Measurements from ENCODE around the gene MAPKAPK2. TPM values are rescaled to one million over a fixed set of nuclear protein-coding genes. Genes with fewer than 3 reads are reported as not detected.
"Not testable (repeated sequence)": the region's sequence is repeated elsewhere in the genome, so short reads cannot be mapped to it uniquely, and the experiment has no call there.

The MAPKAPK2 gene
- 71.1 TPM for polyA plus RNA-seq (ENCODE audit: insufficient read length)
- long read RNA-seq, donor 1, transcript MAPKAPK2-202 (10 exons, 2,961 nt), result major isoform, 21 of 99 reads
- long read RNA-seq, donor 1, partial matches to known transcripts, result 76 of 99 reads
- long read RNA-seq, donor 1, other reads (novel, unspliced or antisense), result 0 of 99 reads
- long read RNA-seq, donor 2, transcript MAPKAPK2-202 (10 exons, 2,961 nt), result major isoform, 13 of 42 reads
- long read RNA-seq, donor 2, partial matches to known transcripts, result 28 of 42 reads
- long read RNA-seq, donor 2, other reads (novel, unspliced or antisense), result 0 of 42 reads
- long read RNA-seq, donor 3, transcript MAPKAPK2-202 (10 exons, 2,961 nt), result major isoform, 10 of 10 reads
- long read RNA-seq, donor 3, partial matches to known transcripts, result 0 of 10 reads
- long read RNA-seq, donor 3, other reads (novel, unspliced or antisense), result 0 of 10 reads
- long read RNA-seq, donor 4, partial matches to known transcripts, result 5 of 6 reads
- long read RNA-seq, donor 4, other reads (novel, unspliced or antisense), result 0 of 6 reads
- long read RNA-seq, donor 5, transcript MAPKAPK2-202 (10 exons, 2,961 nt), result major isoform, 13 of 14 reads
- long read RNA-seq, donor 5, partial matches to known transcripts, result 0 of 14 reads
- long read RNA-seq, donor 5, other reads (novel, unspliced or antisense), result 0 of 14 reads
- long read RNA-seq, donor 6, transcript MAPKAPK2-202 (10 exons, 2,961 nt), result major isoform, 18 of 24 reads
- long read RNA-seq, donor 6, partial matches to known transcripts, result 6 of 24 reads
- long read RNA-seq, donor 6, other reads (novel, unspliced or antisense), result 0 of 24 reads
- long read RNA-seq, donor 7, transcript MAPKAPK2-202 (10 exons, 2,961 nt), result major isoform, 17 of 23 reads
- long read RNA-seq, donor 7, partial matches to known transcripts, result 5 of 23 reads
- long read RNA-seq, donor 7, other reads (novel, unspliced or antisense), result 0 of 23 reads
- long read RNA-seq, donor 8, transcript MAPKAPK2-202 (10 exons, 2,961 nt), result major isoform, 10 of 10 reads
- long read RNA-seq, donor 8, partial matches to known transcripts, result 0 of 10 reads
- long read RNA-seq, donor 8, other reads (novel, unspliced or antisense), result 0 of 10 reads

GRCh38 chr1:206684478-206685333 is at the start of gene MAPKAPK2:
Gene MAPKAPK2, plus strand, starts transcription at chr1:206684905. Its CDS starts 325 bp downstream, at chr1:206685230.
- peak; percentile 67 for DNase-seq

- peak; percentile 87 for DNase-seq
Measured at GRCh38 chr1:206635080-206635977, 49.4 kb upstream of the MAPKAPK2 start, which contains the start of gene DYRK3. Gene DYRK3, plus strand, starts transcription at chr1:206635536. Its CDS starts 168 bp downstream, at chr1:206635704.

GRCh38 chr1:206635978-206636345 is 48.7 kb upstream of the MAPKAPK2 start:
- no peak for DNase-seq

- no peak for DNase-seq
Measured at GRCh38 chr1:206636671-206637070, 48.0 kb upstream of the MAPKAPK2 start.

- no peak for DNase-seq
Measured at GRCh38 chr1:206637605-206638004, 47.1 kb upstream of the MAPKAPK2 start.

- not testable (repeated sequence) for DNase-seq
Measured at GRCh38 chr1:206642074-206642473, 42.6 kb upstream of the MAPKAPK2 start.

- no peak for DNase-seq
Measured at GRCh38 chr1:206643118-206643698, 41.5 kb upstream of the MAPKAPK2 start.

- no peak for DNase-seq
Measured at GRCh38 chr1:206646504-206646903, 38.2 kb upstream of the MAPKAPK2 start.

- DNase-seq, result no peak
Measured at GRCh38 chr1:206647224-206647623, 37.5 kb upstream of the MAPKAPK2 start.

- no peak for DNase-seq
Measured at GRCh38 chr1:206649261-206649921, 35.3 kb upstream of the MAPKAPK2 start.

- DNase-seq, result no peak
Measured at GRCh38 chr1:206651014-206651413, 33.7 kb upstream of the MAPKAPK2 start.

- DNase-seq, result no peak
Measured at GRCh38 chr1:206651958-206652890, 32.5 kb upstream of the MAPKAPK2 start.

GRCh38 chr1:206653715-206654459 is 30.8 kb upstream of the MAPKAPK2 start:
- DNase-seq, result no peak

GRCh38 chr1:206654828-206655227 is 29.9 kb upstream of the MAPKAPK2 start:
- no peak for DNase-seq

- no peak for DNase-seq
Measured at GRCh38 chr1:206655471-206655882, 29.2 kb upstream of the MAPKAPK2 start.

GRCh38 chr1:206656936-206657335 is 27.8 kb upstream of the MAPKAPK2 start:
- DNase-seq, result no peak

- no peak for DNase-seq
Measured at GRCh38 chr1:206657751-206658150, 27.0 kb upstream of the MAPKAPK2 start.

Measured in left kidney (tissue), 8 donors.